Chondrocyte (in vitro differentiated cells): Measurements from ENCODE around the gene RPLP2. TPM values are rescaled to one million over a fixed set of nuclear protein-coding genes. Genes with fewer than 3 reads are reported as not detected.

Experiments used
- DNase-seq: peaks from one replicate; pipeline ENCODE4 v3.0.0; 2021; ENCODE audit warnings: mixed read lengths, low spot score
- H3K27ac Mint-ChIP-seq: one replicate; pipeline ENCODE4 v1.8.0; 2021; ENCODE audit warnings: mild to moderate bottlenecking, moderate library complexity, mixed read lengths; ENCODE audit not compliant: unreplicated experiment
- H3K27me3 Mint-ChIP-seq: 2 replicates; pipeline ENCODE4 v1.8.0; 2021; ENCODE audit warnings: low read depth, mixed read lengths
- H3K36me3 Mint-ChIP-seq: 2 replicates; pipeline ENCODE4 v1.8.0; 2021; ENCODE audit warnings: low read depth, mixed read lengths
- H3K4me1 Mint-ChIP-seq: 2 replicates; pipeline ENCODE4 v1.8.0; 2021; ENCODE audit warnings: low read depth, mild to moderate bottlenecking, mixed read lengths
- H3K4me3 Mint-ChIP-seq: one replicate; pipeline ENCODE4 v1.8.0; 2021; ENCODE audit warnings: mild to moderate bottlenecking, moderate library complexity, mixed read lengths; ENCODE audit not compliant: unreplicated experiment
- H3K9me3 Mint-ChIP-seq: 2 replicates; pipeline ENCODE4 v1.8.0; 2021; ENCODE audit warnings: low read depth, mixed read lengths
- total RNA-seq: library from RNA; stranded (reverse); gene quantifications from 3 replicates; pipeline ENCODE4 v1.2.1, GENCODE V29; 2021
- TF ChIP-seq, protein P1 (sequence below): fragments of 200-600 bp; sonication (generic); IDR thresholded peaks from 2 replicates; pipeline ENCODE4 v1.5.0; 2021; ENCODE audit warnings: antibody characterized with exemption, mild to moderate bottlenecking, moderate library complexity

RPLP2 gene
- total RNA-seq, 1 donor from 2014 or later, result 1,171 TPM

DNA sequence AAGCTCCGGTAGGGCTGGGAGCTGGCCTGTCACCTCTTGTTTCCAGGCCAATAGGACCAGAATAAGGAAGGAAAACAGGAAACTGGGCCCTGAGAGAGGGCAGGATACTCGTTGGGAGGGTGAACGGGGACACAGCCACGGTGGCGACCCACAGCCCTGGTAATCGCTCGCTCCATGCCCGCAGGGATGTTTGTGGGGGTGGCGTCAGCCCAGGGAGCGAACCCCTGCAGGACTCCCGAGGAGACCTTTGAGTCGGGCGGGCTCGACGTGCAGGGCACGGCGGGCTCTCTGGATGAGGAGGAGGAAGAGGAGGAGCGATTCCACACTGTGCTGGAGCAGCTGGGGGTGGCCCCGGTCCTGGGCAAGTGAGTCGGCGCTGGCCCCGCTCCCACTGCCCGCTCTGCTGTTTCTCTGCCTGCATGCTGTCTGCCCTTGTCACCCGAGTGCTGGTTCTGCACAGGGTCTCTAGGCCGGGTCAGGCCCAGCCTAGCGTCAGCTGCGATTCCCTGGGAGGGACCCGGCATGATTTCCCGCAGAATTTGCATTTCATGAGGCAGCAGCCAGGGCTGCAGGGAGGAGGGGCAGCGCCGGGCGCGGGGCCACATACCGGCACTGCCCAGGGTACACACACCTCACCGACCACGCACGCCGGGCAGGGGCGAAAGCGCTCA lies 19.5 kb downstream of the RPLP2 start:
- Mint-ChIP-seq H3K4me3 (peak overlapping the region; percentile 25), H3K4me1 (peaks cover 52% of the 10 kb centered on the region), H3K9me3 (no peaks in the 10 kb centered on the region), H3K36me3 (peaks cover 4% of the 10 kb centered on the region), H3K27me3 (no peaks in the 10 kb centered on the region), H3K27ac (no peak overlapping the region)
- DNase-seq, result no peak
- TF ChIP-seq, protein P1, sequence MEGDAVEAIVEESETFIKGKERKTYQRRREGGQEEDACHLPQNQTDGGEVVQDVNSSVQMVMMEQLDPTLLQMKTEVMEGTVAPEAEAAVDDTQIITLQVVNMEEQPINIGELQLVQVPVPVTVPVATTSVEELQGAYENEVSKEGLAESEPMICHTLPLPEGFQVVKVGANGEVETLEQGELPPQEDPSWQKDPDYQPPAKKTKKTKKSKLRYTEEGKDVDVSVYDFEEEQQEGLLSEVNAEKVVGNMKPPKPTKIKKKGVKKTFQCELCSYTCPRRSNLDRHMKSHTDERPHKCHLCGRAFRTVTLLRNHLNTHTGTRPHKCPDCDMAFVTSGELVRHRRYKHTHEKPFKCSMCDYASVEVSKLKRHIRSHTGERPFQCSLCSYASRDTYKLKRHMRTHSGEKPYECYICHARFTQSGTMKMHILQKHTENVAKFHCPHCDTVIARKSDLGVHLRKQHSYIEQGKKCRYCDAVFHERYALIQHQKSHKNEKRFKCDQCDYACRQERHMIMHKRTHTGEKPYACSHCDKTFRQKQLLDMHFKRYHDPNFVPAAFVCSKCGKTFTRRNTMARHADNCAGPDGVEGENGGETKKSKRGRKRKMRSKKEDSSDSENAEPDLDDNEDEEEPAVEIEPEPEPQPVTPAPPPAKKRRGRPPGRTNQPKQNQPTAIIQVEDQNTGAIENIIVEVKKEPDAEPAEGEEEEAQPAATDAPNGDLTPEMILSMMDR, result no peak

- no peak overlapping the region for H3K27ac Mint-ChIP-seq
- peaks cover 2% of the 10 kb centered on the region for H3K36me3 Mint-ChIP-seq
- H3K4me3 Mint-ChIP-seq, result peak overlapping the region; percentile 25
- no peaks in the 10 kb centered on the region for H3K9me3 Mint-ChIP-seq
- TF ChIP-seq, protein P1, result no peak
- no peak for DNase-seq
- no peaks in the 10 kb centered on the region for H3K27me3 Mint-ChIP-seq
- peaks cover 56% of the 10 kb centered on the region for H3K4me1 Mint-ChIP-seq
Measured at GRCh38 chr11:829847-830294, 20.1 kb downstream of the RPLP2 start.

GRCh38 chr11:830295-831117 lies 20.7 kb downstream of the RPLP2 start:
- Mint-ChIP-seq H3K9me3 (no peaks in the 10 kb centered on the region), H3K27ac (no peak overlapping the region), H3K4me3 (peak overlapping the region; percentile 61), H3K4me1 (peaks cover 61% of the 10 kb centered on the region), H3K27me3 (no peaks in the 10 kb centered on the region), H3K36me3 (no peaks in the 10 kb centered on the region)
- TF ChIP-seq, protein P1, result no peak
- no peak for DNase-seq

DNA sequence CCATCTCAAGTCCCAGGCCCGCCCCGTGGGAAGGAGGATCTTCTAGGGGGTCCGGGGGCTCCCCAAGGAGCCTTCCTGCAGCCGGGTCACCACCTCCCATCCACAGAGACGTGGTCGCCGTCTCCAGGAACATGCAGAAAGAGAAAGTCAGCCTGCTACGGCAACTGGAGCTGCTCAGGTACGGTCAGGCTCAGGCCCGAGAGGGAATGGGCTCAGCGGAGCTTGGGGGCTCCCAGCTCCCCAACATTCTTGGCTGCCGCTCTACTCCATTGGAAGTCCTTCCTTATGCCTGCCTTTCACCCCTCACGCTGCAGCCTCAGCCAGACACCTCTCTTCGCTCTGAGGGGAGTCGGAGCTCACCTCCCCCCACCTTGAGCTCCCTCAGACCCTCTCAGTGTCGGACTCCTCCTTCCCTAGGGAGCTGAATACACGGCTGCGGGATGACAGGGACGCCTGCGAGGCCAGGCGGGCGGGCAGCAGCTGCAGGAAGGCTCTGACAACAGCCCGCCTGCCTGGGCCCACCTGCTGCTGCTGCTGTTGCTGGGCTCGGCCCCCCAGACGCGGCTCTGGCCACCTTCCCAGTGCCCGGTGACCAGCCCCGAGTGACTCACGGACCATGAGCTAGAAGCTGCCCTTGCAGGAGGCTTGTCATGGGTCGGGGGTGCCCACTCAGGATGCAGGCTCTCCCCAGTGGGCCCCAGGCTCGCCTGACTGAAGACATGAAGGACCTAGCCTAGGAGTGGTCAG lies 21.5 kb downstream of the RPLP2 start:
- Mint-ChIP-seq H3K4me3 (peak overlapping the region; percentile 60), H3K36me3 (no peaks in the 10 kb centered on the region), H3K27me3 (no peaks in the 10 kb centered on the region), H3K9me3 (no peaks in the 10 kb centered on the region), H3K4me1 (peaks cover 61% of the 10 kb centered on the region), H3K27ac (peak overlapping the region; percentile 87)
- TF ChIP-seq, protein P1, result no peak
- no peak for DNase-seq

- no peaks in the 10 kb centered on the region for H3K27me3 Mint-ChIP-seq
- peak overlapping the region; percentile 87 for H3K27ac Mint-ChIP-seq
- no peak for DNase-seq
- TF ChIP-seq, protein P1, result no peak
- no peaks in the 10 kb centered on the region for H3K36me3 Mint-ChIP-seq
- H3K4me1 Mint-ChIP-seq, result peaks cover 57% of the 10 kb centered on the region
- no peaks in the 10 kb centered on the region for H3K9me3 Mint-ChIP-seq
- H3K4me3 Mint-ChIP-seq, result peak overlapping the region; percentile 61
Measured at GRCh38 chr11:831961-832528, 22.3 kb downstream of the RPLP2 start.
